Endometrium (tissue), 2 donors: Measurements from ENCODE around the gene ZNF839.
"Not testable (repeated sequence)": the region's sequence is repeated elsewhere in the genome, so short reads cannot be mapped to it uniquely, and the experiment has no call there.

Source experiments
- FAIRE-seq: peaks from 2 replicates; lab custom pipeline; 2012; peaks lifted over from hg19 to GRCh38; lab: Jason Lieb, UNC
- donor health status: control.
- donor health status: control.

The ZNF839 gene

DNA sequence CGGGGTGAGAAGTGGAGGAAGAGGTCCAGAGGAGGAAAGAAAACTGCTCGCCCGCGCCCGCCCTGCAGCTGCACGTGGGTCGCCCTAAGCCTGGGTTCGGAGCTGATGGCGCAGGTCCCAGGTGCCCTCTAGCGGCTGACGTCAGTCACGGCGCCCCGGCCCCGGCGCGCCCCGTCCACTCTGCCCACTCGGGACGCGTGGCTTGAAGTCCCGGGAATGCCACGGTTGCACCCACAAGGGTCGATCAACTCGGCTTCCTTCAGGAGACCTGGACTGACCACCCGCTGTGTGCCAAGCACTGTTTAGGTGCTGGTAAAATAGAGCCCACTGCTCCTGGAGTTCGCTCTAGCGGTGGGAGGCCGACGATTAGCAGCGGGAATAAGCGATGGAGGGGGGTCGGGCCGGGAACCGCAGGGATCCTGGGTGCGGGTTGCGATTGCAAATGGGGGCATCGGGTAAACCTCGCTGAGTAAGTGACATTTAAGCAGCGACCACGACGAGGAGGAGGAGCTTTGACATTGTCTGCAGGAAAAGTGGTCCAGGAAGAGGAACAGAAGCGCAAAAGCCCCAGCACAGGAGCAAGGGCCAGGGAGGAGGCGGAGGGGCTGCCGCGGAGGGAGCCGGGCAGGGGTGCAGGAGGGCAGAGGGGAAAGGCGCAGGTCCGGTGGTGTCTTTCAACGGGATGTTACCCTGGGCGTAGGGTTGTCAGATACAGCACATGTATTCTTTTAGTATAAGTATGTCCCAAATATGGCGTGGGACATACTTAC, 5.1 kb upstream of the ZNF839 start:
- FAIRE-seq: no peak

DNA sequence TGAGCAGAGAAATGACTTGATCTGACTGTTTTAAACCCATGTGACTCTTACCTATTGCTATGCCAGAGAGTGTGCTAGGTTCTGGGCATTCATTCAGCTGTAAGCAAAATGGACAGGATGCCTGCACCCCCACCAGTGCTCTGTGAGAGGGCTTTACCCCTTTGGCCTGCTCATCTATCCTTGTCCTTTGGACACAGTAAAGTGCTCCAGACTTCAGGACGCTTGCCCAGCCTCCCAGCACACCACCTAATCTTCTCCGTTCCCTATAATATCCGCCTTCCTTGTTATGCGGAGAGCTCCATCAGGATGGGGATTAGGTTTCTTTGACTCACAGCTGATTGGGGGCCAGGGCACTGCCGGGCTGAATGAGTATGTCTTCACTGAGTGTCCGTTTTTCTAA, 4.4 kb upstream of the ZNF839 start:
- no peak for FAIRE-seq

DNA sequence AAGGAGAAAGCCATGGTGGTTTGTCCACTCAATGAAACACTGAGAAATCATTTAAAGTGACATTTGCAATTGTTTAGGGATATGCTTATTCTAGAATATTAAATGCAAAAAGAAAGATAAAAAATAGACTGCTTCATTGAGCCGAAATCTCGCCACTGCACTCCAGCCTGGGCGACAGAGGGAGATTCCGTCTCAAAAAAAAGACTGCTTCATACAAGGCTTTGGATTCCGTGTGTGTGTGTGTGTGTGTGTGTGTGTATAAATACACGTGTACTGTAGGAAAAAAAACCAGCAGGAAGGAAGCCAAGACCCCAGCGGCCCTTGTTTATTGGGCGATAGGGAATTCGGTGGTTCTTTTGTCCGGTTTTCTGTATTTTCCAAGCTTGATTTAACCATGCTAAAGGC, 3.2 kb upstream of the ZNF839 start:
- no peak for FAIRE-seq

DNA sequence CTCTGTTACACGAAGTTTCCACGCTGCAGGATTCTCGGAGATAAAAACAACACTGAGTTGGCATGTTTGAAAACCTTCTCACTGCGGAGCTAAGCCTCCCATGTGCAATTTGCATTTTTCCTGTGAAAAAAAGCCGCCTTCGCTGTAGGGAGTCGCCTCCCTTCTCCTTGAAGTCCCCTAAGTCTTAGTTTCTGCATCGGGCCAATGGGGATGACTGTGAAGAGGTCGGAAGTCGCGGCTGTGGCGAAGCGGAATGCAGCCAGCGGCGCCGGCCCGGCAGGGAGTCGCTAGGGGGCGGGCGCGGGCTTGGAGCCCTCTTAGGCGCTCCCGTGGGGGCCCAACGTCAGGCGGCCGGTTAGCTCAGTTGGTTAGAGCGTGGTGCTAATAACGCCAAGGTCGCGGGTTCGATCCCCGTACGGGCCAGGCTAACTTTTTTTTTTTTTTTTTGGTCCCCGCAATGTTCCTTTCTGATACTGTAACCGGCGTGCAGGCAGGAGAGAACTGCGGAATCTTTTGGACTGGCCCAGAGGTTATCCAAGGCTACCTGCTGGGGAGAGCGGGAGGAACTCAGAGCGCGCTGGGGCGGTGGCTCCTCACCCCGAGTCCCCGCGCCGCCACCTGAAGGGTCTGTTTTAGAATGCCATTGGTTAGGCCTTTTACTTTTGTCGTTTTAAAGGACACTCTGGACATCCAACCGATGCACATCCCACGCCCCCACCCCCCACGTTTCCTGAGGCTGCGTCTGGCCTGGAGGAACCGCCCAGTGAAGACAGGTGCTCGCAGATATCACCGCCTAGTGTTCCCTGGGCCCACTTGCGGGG, 2.6 kb upstream of the ZNF839 start:
- no peak for FAIRE-seq

GRCh38 chr14:102317564-102318248, 1.8 kb upstream of the ZNF839 start:
- FAIRE-seq: no peak

DNA sequence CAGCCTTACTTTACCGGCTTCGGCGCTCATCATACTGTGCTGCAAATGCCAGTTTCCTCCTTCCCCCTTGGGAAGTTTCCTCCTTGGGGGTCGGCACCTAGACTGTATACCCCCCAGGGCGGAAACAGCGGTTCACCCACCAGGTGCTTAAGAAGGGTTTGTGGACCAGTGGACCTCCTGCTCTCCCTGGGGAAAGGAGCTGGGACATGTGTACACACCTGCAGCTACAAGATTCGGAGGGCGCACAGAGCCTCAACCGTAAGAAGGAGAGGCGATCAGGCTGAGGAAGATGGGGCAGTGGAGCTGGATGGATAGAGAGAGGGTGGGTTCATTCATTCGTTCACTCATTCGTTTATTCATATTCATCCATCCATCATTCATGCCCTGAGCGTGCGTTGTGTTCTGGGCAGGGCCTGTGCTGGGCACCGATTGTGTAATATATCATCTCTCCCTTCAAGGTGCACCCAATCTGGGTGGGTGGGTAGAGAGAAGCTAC, 717 bp upstream of the ZNF839 start:
- no peak for FAIRE-seq

DNA sequence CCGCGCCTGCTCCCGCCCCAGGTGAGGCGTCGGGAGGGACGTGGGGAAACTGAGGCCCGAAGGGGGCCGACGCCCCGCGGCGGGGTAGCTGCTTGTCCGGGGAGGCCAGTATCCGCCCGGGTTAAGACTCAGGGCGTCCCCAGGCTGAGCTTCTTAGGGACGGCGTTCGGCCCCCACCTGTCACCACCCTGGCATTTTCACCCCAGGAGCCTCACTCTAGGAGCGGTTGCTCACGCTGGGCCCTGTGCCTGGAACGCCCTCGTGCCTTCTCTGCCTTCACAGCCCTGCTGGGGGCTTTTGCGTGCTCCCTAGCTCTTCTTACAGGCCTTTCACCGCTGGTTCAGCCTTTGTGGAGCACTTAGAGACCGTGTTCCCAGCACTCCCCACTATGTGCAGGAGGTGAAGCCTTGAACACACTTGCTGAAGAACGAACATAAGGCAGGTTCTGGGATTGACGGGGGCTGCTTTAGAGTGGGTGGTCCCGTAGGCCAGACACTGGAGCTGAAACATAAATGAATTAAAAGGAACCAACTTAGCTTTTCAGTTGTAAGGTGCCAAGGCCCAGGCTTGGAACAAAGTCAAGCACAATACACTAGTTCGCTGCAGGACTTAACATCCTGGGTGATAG, 601 bp downstream of the ZNF839 start:
- no peak for FAIRE-seq

DNA sequence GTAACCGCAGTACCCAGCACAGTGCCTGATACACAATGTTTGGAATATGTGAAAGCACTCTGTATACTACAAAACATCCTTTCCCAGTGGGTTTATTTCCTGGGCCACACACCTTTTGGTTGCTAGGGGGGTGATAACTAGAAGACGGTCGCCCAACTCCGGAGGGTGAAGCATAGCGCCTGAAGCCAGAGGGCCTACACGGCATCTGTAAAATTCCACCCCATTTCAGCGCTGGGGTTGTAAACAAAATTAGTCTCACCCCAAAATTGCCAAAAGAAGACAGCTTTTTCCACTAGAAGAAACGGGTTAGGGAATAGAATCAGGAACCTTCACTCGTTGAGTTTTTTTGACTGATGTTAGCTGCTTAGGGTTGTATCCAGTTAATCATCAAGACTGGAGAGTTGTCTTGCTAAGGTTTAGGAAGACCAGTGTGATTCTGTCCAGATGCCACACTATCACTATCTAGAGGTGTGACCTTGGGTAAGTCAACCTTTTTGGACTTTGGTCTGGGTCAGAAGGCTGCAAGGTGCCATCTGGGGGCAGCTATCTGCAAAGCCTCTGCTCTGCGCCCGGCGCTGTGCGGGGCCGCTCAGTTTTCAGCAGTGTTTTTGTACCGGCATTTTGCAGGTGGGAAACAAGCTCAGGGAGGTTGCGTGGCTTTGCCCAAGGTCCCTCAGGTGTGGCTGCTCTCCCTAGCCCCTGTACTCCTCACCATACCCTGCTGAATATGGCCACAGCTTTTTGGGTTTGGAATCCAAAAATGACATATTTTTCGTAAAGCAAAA, 1.3 kb downstream of the ZNF839 start:
- FAIRE-seq: no peak

DNA sequence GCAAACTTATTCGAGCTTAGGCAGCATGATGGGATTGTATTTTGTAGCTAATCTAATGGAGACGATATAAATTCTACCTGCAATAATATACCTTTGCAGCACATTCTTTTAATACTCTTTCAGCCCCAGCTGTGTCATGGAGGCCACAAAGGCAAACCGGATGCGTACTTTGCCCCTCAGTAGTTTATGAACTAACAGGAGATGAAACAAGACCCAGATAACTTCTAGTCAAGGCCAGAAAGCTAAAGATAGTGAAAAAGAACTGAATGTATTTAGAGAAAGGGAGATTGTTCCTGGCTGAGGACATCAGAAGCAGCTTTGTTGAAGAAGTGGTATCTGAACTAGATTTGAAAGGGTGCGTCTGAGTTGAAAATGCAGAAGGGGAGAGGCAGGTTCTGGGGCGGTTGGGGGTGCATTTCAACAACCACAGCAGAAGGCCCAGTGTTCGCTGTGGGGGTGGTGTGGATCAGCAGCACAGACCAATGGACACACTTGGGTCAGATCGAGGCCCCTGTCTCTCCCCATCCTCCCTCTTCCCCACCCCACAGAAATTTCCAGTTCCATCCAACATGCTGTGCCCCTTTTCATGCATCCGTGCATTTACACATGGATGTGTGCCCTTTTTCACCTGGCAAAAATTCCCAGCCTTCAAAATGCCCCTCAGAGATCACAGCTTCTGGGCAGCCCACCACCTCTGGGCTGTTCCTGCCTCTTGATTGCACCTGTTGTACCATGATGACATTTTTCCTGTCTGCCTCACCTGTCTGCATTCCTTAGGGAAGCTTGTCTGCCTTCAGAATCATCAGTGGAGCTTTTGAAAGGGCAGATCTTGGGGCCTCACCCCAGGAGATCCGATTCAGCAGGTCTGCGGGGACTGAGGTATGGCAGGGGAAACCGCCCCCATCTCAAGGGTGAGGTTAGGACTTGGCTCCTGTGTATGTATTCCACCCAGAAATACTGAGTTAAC, 2.2 kb downstream of the ZNF839 start:
- no peak for FAIRE-seq

- FAIRE-seq: no peak
Measured at GRCh38 chr14:102323102-102323501, 3.6 kb downstream of the ZNF839 start.

- no peak for FAIRE-seq
Measured at GRCh38 chr14:102325791-102326345, 6.3 kb downstream of the ZNF839 start.

GRCh38 chr14:102326583-102326982, 7.0 kb downstream of the ZNF839 start:
- no peak for FAIRE-seq

- FAIRE-seq: not testable (repeated sequence)
Measured at GRCh38 chr14:102329381-102329780, 9.8 kb downstream of the ZNF839 start.

DNA sequence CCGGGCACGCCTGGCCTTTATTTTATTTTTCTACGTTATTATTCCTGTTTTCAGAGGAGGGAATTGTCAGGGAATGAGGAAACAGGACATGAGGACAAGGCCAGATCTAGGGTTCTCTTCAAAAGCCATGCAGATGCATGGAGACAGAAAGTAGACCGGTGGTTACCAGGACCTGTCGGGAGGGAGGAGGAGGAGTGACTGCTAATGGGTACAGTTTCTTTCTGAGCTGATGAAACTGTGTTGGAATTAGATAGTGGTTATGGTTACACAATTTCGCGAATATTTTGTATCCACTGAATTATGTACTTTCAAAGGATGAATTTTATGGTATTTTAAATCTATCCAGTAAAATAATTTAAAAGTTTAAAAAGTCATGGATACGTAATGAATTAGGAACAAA, 11.3 kb downstream of the ZNF839 start:
- no peak for FAIRE-seq

DNA sequence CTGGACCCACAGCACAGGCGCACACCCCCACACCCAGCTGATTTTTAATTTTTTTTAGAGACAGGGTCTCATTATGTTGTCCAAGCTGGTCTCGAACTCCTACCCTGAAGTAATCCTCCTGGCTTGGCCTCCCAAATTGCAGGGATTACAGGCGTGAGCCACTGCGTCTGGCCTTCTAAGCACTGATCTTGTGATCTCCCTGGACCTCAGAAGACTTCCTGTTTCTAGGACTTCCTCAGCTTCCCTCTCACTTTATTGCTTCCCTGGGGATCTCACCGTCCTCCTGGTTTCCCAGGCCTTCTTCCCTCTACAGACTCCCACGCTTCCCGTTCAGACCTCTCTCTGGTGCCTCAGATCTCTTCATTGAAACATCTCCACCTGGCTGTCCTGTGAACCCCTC, 13.8 kb downstream of the ZNF839 start:
- no peak for FAIRE-seq

DNA sequence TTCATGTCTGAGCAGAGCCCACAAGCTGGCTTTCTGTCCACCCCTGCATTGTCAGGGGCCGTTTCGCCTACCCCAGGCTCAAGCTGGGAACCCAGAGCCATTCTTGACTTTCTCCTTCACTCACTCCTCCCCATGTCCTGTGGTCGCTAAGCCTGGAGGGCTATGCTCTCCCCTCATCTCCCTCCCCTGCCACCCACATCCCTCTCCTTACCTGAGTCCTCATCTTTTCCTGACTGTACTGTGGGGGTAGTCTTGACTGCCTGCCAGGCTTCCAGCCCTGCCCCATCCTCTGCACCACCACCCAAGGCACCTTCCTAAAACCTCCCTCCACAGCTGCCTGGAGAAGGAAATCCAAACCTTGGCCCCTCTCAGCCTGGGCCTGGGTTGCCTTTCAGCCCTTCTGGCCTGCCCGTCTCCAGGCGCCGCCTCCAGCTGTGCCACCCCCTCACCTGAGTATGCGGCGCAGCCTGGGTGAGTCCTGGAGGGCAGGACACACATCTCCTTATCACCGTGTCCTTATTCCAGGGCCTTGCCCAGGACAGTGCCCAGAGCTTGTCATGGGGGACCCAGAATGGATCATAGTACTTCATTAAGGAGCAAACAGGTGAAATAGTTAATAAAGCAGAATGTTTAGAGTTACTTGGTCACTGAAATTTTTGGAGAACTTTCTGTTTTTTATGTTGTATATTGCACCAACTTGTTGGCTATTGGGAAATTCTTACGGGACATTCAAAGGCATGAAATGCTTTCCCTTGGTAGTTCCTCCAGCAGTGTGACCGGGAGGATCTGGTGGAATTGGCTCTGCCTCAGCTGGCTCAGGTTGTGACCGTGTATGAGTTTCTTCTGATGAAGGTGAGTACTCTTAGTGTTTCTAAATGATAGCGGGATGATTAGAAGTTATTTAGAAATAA, 14.5 kb downstream of the ZNF839 start:
- FAIRE-seq: no peak

DNA sequence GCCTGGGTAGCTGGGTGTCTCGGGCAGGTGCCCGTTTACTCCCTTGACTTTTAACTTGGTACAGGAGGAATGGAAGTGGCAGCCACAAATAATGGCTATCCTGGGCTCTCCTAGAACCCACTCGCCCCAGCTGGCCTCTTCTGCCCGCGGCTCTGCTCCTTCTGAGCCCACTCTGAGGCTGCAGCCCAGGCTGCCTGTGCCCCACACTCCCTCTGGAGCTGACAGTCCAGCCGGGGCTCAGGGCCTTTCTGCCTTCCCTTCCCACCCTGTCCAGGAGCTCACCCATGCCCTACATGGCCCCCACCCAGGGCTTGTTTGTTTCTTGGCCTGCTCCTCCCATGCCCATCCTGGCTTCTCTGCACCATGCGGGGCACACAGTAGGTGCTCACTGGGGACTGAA, 15.6 kb downstream of the ZNF839 start:
- no peak for FAIRE-seq

- no peak for FAIRE-seq
Measured at GRCh38 chr14:102338724-102339123, 19.2 kb downstream of the ZNF839 start.

DNA sequence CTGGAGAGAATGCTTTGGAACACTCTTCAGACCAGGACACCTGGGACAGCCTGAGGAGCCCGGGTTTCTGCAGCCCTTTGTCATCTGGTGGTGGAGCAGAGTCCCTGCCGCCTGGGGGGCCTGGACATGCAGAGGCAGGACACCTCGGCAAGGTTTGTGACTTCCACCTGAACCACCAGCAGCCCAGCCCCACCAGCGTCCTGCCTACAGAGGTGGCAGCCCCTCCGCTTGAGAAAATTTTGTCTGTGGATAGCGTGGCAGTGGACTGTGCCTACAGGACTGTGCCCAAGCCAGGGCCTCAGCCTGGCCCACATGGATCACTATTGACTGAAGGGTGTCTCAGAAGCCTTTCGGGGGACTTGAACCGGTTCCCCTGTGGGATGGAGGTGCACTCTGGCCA, 22.0 kb downstream of the ZNF839 start:
- FAIRE-seq: no peak
